ENCODE data around the gene EME1. TPM values are rescaled to one million over a fixed set of nuclear protein-coding genes. Genes with fewer than 3 reads are reported as not detected.
"Not testable (repeated sequence)": the region's sequence is repeated elsewhere in the genome, so short reads cannot be mapped to it uniquely, and the experiment has no call there.

Gene EME1
- total RNA-seq, 1 donor: 4.7 TPM

DNA sequence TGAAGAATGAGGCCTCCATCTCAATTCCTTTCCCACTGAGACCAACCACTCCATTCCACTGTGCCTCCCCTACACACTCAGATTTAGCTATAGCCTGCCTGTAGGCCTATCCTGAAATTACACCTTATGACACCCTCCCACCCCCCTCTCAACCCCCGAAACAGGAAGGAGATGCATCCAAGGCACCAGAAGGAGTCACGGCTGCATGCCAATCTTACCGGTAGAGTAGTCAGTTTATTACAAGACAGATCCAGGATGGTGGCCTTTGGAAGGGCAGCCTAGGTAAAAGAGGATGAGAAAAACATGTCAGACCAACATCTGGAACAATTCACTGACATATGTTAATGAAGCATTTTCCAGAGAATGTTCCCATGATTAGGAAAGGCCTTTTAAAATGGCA is 21.7 kb downstream of the EME1 start:
- no peak for DNase-seq (ENCODE audit: low read depth)
- TF ChIP-seq, protein P1, sequence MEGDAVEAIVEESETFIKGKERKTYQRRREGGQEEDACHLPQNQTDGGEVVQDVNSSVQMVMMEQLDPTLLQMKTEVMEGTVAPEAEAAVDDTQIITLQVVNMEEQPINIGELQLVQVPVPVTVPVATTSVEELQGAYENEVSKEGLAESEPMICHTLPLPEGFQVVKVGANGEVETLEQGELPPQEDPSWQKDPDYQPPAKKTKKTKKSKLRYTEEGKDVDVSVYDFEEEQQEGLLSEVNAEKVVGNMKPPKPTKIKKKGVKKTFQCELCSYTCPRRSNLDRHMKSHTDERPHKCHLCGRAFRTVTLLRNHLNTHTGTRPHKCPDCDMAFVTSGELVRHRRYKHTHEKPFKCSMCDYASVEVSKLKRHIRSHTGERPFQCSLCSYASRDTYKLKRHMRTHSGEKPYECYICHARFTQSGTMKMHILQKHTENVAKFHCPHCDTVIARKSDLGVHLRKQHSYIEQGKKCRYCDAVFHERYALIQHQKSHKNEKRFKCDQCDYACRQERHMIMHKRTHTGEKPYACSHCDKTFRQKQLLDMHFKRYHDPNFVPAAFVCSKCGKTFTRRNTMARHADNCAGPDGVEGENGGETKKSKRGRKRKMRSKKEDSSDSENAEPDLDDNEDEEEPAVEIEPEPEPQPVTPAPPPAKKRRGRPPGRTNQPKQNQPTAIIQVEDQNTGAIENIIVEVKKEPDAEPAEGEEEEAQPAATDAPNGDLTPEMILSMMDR (IDR thresholded peaks at IDR 0.05; ENCODE audit: insufficient read depth, low read depth, low read length): no peak
- peak overlapping the region; percentile 19 for H3K4me3 ChIP-seq (ENCODE audit: low read depth, low read length)

DNA sequence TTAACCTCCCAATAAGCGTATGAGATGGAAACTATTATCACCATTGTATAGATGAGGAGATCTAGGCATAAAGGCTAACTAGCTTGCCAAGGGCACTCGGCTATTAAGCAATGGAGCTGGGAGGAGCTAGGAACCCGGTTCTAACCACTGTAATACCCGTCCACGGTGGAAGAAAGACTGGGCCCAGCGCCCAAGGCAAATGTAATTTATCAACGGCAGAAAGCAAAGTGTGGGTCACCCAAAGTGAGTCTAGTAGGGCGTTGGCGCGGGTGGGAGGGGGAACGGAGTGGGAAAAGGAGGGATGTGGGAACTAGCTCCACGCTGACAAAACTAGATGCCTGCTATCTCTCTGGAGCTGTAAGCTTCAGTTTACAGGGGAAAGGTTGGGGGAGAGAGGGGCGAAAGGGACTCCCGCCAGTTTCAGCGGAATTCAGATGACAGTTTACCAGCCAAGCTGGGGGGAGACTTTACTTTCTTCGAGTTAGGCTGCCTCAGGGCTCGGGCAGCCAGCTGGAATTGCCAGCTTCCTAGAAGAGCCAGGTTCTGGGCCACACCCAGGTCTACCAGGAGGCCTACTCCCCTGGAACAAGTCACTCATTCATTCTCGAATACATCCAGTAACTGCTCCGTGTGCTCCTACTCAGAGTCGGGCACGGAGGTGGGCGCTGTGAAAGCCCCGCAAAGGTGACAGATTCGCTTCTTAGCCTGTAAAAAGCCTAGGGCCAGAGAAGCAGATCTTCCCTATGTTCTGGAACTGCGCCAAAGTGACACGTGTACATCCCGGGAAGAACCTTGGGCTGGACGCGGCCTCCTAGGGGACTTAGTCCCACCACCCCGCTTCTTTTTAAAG is 23.5 kb downstream of the EME1 start:
- TF ChIP-seq, protein P1 (IDR thresholded peaks at IDR 0.05; ENCODE audit: insufficient read depth, low read depth, low read length): no peak
- H3K4me3 ChIP-seq (ENCODE audit: low read depth, low read length): peak overlapping the region; percentile 100
- peak; percentile 71 for DNase-seq (ENCODE audit: low read depth)

DNA sequence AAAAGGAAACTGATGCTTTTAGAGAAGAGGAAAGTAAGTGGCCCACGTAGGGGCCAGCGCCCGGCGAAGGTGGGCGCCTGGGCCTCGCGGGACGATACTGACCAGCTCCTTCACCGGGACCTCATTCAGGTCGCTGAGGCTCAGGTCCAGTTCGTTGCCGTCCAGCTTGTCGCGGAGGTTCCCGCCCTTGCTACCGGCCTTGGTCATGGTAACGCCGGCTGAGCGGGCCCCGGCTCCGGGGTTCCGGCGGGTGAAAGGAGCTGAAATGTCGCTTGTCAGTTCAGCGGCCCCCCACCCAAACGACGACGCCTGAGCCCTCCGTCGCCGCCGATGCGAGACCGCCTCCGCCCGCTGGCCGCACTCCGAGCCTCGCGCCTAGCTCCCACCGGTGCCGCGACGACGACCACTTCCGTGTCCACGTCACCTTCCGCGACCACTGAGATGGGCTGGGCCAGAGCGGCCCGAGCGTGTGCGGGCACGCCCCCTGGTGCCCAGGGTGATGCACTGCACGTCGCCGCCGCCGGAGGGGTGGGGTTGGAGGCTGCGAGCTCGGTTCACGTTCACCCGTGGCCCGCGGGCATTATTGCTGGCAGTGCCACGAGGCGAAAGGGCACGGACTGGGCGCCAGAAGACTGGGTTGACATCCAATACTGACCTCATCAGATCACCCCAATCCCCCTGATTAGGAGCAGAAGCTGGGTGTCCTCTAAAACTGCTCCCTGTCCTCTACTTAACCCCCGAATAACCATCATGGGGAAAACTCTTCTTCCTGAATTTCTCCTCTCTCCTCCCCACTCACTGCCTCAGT is 24.3 kb downstream of the EME1 start, which contains the start of gene LRRC59:
Gene LRRC59, minus strand, starts transcription at position 413 of the 808 bp plus-strand sequence. Its CDS starts 206 bp downstream, at position 207.
- H3K4me3 ChIP-seq (ENCODE audit: low read depth, low read length): peak within 1 kb of the TSS; percentile 100
- DNase-seq (ENCODE audit: low read depth): peak; percentile 86
- TF ChIP-seq, protein P1 (IDR thresholded peaks at IDR 0.05; ENCODE audit: insufficient read depth, low read depth, low read length): peak; percentile 84

DNA sequence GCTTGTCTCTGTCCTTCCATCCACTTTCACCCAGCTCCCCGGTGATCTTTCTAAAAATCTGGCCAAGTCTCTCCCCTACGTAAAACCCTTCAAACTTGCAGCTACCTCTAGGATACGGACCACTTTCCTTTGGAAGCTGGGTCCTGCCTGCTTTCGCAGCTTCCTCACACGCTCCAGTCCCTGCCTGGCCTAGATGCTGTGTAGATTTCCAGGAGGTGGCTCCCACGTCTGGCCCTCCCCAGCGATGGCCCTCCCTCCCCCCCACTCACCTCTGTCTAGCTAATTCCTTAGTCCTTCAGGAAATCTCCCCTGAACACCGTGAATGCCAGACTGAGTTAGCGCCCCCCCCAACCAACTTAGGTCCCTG is 24.9 kb downstream of the EME1 start:
- DNase-seq (ENCODE audit: low read depth): no peak
- TF ChIP-seq, protein P1 (IDR thresholded peaks at IDR 0.05; ENCODE audit: insufficient read depth, low read depth, low read length): no peak
- H3K4me3 ChIP-seq (ENCODE audit: low read depth, low read length): no peak overlapping the region

DNA sequence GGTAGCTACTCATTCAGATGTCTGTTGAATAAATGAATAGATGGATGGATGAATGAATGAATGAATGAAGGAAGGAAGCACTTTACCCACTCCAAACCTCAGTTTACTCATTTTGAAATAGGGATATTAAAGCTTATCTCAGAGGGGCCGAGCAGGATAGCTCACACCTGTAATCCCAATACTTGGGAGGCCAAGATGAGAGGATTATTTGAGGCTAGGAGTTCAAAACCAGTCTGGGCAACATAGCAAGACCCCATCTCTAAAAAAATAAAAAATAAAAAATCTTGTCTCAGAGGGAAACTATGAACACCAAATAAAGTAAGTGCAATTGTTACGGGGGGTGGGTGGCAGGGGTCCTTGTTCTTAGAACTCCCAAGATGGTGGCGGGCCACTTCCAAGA is 25.6 kb downstream of the EME1 start:
- DNase-seq (ENCODE audit: low read depth); H3K4me3 ChIP-seq (ENCODE audit: low read depth, low read length): not testable (repeated sequence)

DNA sequence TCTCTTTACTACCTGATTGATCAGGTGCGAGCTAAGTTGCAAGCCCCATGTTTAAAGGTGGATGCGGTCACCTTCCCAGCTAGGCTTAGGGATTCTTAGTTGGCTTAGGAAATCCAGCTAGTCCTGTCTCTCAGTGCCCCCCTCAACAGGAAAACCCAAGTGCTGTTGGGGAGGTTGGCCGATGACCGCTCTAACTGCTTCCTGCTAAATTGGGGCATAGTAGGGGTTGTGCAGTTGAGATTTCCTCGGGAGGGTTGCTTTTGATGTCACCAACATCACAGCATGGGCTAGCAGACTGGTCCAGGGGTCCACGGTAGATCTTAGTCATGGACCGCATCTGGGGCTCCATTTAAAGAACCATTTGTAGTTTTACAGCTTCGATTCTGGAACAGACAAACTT is 26.6 kb downstream of the EME1 start:
- H3K4me3 ChIP-seq (ENCODE audit: low read depth, low read length); DNase-seq (ENCODE audit: low read depth): not testable (repeated sequence)

DNA sequence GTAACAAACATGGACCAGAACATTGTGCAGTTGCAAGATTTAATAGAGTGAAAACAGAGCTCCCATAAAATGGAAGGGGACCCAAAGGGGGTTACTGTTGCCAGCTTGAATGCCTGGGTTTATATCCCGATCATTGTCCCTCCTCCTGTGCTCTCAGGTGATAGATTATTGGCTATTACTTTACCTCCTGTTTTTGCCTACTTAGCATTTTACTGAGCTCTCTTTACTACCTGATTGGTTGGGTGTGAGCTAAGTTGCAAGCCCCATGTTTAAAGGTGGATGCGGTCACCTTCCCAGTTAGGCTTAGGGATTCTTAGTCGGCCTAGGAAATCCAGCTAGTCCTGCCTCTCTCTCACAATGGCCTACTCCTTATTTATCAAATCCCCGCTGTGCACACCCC is 32.3 kb downstream of the EME1 start:
- not testable (repeated sequence) for DNase-seq (ENCODE audit: low read depth); H3K4me3 ChIP-seq (ENCODE audit: low read depth, low read length)

DNA sequence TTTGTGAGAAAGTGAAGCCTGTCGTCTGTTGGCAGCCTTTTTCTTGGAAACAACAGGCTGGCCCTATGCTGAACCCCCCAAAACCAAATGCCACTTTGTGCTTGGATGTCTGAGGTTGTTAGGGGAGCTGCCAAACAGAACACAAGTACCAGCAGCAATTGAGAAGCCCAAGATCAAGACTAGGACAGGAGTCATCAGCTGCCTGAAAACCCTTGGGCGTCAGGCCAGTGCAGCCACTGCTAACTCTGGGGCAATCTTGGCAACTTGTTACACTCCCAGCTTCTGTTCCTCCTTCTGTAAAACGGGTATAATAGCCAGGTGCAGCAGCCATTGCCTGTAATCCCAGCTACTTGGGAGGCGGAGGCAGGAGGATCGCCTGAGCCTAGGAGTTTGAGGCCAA is 33.5 kb downstream of the EME1 start:
- no peak for DNase-seq (ENCODE audit: low read depth)
- no peak overlapping the region for H3K4me3 ChIP-seq (ENCODE audit: low read depth, low read length)
- TF ChIP-seq, protein P1 (IDR thresholded peaks at IDR 0.05; ENCODE audit: insufficient read depth, low read depth, low read length): no peak

Data from fibroblast of villous mesenchyme (primary cell).